Measurements from ENCODE around the gene COQ10B. TPM values are rescaled to one million over a fixed set of nuclear protein-coding genes. Genes with fewer than 3 reads are reported as not detected.
"Not testable (repeated sequence)": the region's sequence is repeated elsewhere in the genome, so short reads cannot be mapped to it uniquely, and the experiment has no call there.

COQ10B gene
- total RNA-seq, 1 donor from 2014 or later, result 13.2 TPM

DNA sequence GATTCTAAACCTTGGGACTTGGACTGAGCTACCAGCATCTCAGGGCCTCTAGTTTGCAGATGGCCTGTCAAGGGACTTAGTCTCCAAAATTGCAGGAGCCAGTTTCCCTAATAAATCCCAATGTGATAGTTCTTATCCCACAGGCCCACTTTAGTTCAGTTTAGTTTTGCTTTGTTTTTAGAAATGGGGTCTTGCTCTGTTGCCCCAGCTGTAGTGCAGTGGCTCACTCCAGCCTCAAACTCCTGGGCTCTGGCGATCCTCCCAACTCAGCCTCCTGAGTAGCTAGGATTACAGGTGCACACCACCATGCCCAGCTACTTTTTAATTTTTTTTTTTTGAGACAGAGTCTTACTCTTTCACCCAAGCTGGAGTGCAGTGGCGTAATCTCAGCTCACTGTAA lies 16.0 kb upstream of the COQ10B start:
- peaks cover 4% of the 10 kb centered on the region for H3K9me3 Mint-ChIP-seq (ENCODE audit: unreplicated experiment)
- TF ChIP-seq, protein P1, sequence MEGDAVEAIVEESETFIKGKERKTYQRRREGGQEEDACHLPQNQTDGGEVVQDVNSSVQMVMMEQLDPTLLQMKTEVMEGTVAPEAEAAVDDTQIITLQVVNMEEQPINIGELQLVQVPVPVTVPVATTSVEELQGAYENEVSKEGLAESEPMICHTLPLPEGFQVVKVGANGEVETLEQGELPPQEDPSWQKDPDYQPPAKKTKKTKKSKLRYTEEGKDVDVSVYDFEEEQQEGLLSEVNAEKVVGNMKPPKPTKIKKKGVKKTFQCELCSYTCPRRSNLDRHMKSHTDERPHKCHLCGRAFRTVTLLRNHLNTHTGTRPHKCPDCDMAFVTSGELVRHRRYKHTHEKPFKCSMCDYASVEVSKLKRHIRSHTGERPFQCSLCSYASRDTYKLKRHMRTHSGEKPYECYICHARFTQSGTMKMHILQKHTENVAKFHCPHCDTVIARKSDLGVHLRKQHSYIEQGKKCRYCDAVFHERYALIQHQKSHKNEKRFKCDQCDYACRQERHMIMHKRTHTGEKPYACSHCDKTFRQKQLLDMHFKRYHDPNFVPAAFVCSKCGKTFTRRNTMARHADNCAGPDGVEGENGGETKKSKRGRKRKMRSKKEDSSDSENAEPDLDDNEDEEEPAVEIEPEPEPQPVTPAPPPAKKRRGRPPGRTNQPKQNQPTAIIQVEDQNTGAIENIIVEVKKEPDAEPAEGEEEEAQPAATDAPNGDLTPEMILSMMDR (IDR thresholded peaks at IDR 0.05; ENCODE audit: partially characterized antibody, unreplicated experiment), result no peak
- H3K4me3 Mint-ChIP-seq (ENCODE audit: unreplicated experiment), result no peak overlapping the region
- H3K4me1 Mint-ChIP-seq (ENCODE audit: low read depth, unreplicated experiment), result peaks cover 3% of the 10 kb centered on the region
- H3K27me3 Mint-ChIP-seq (ENCODE audit: unreplicated experiment), result peaks cover 4% of the 10 kb centered on the region
- DNase-seq, result no peak
- no peak overlapping the region for H3K27ac Mint-ChIP-seq (ENCODE audit: unreplicated experiment)
- H3K36me3 Mint-ChIP-seq (ENCODE audit: unreplicated experiment), result no peaks in the 10 kb centered on the region

- TF ChIP-seq, protein P1 (IDR thresholded peaks at IDR 0.05; ENCODE audit: partially characterized antibody, unreplicated experiment), result no peak
- Mint-ChIP-seq H3K36me3 (ENCODE audit: unreplicated experiment) (no peaks in the 10 kb centered on the region), H3K4me1 (ENCODE audit: low read depth, unreplicated experiment) (no peaks in the 10 kb centered on the region), H3K4me3 (ENCODE audit: unreplicated experiment) (no peak overlapping the region), H3K27me3 (ENCODE audit: unreplicated experiment) (no peaks in the 10 kb centered on the region), H3K27ac (ENCODE audit: unreplicated experiment) (no peak overlapping the region), H3K9me3 (ENCODE audit: unreplicated experiment) (peaks cover 3% of the 10 kb centered on the region)
- DNase-seq, result no peak
Measured at GRCh38 chr2:197442857-197443256, 10.5 kb upstream of the COQ10B start.

DNA sequence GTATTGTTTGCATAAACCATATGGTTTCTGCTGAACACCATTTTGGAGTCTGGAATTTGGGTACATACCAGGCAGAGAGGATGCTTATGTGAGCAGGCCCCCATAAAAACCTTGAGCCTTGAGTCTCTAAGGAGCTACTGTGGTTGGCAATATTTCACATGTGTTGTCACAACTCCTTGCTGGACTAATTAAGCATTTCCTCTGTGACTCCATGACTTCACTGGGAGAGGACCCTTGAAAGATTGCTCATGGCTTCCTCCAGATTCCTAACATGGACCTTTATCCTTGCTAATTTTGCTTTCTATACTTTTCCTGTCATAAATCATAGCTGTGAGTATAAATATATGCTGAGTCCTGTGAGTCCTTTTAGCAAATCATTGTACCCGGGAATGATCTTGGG lies 7.6 kb upstream of the COQ10B start:
- TF ChIP-seq, protein P1 (IDR thresholded peaks at IDR 0.05; ENCODE audit: partially characterized antibody, unreplicated experiment), result no peak
- Mint-ChIP-seq H3K36me3 (ENCODE audit: unreplicated experiment) (no peaks in the 10 kb centered on the region), H3K9me3 (ENCODE audit: unreplicated experiment) (peaks cover 3% of the 10 kb centered on the region), H3K4me1 (ENCODE audit: low read depth, unreplicated experiment) (no peaks in the 10 kb centered on the region), H3K27me3 (ENCODE audit: unreplicated experiment) (no peaks in the 10 kb centered on the region), H3K27ac (ENCODE audit: unreplicated experiment) (no peak overlapping the region), H3K4me3 (ENCODE audit: unreplicated experiment) (no peak overlapping the region)
- DNase-seq, result no peak

GRCh38 chr2:197446844-197447243 lies 6.5 kb upstream of the COQ10B start:
- peaks cover 3% of the 10 kb centered on the region for H3K9me3 Mint-ChIP-seq (ENCODE audit: unreplicated experiment)
- DNase-seq, result no peak
- no peak overlapping the region for H3K4me3 Mint-ChIP-seq (ENCODE audit: unreplicated experiment)
- H3K4me1 Mint-ChIP-seq (ENCODE audit: low read depth, unreplicated experiment), result no peaks in the 10 kb centered on the region
- no peaks in the 10 kb centered on the region for H3K36me3 Mint-ChIP-seq (ENCODE audit: unreplicated experiment)
- TF ChIP-seq, protein P1 (IDR thresholded peaks at IDR 0.05; ENCODE audit: partially characterized antibody, unreplicated experiment), result no peak
- no peak overlapping the region for H3K27ac Mint-ChIP-seq (ENCODE audit: unreplicated experiment)
- H3K27me3 Mint-ChIP-seq (ENCODE audit: unreplicated experiment), result no peaks in the 10 kb centered on the region

DNA sequence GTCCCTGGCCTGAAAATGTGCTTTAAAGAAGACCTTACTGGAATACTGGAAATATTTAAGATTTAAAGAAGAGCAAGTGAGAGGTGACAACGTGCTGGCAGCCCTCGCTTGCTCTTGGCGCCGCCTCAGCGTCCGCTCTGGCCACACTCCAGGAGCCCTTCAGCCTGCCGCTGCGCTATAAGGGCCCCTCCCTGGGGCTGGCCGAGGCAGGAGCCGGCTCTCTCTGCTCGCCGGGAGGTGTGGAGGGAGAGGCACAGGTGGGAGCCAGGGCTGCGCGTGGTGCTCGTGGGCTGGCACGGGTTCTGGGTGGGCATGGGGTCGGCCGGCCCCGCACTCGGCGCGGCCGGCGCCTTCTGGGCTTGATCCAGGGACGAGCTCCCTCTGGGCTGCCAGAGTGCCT lies 2.9 kb upstream of the COQ10B start:
- H3K27me3 Mint-ChIP-seq (ENCODE audit: unreplicated experiment), result peaks cover 6% of the 10 kb centered on the region
- TF ChIP-seq, protein P1 (IDR thresholded peaks at IDR 0.05; ENCODE audit: partially characterized antibody, unreplicated experiment), result no peak
- H3K27ac Mint-ChIP-seq (ENCODE audit: unreplicated experiment), result no peak overlapping the region
- DNase-seq, result no peak
- H3K9me3 Mint-ChIP-seq (ENCODE audit: unreplicated experiment), result peaks cover 5% of the 10 kb centered on the region
- H3K36me3 Mint-ChIP-seq (ENCODE audit: unreplicated experiment), result no peaks in the 10 kb centered on the region
- H3K4me1 Mint-ChIP-seq (ENCODE audit: low read depth, unreplicated experiment), result peaks cover 10% of the 10 kb centered on the region
- H3K4me3 Mint-ChIP-seq (ENCODE audit: unreplicated experiment), result no peak overlapping the region

DNA sequence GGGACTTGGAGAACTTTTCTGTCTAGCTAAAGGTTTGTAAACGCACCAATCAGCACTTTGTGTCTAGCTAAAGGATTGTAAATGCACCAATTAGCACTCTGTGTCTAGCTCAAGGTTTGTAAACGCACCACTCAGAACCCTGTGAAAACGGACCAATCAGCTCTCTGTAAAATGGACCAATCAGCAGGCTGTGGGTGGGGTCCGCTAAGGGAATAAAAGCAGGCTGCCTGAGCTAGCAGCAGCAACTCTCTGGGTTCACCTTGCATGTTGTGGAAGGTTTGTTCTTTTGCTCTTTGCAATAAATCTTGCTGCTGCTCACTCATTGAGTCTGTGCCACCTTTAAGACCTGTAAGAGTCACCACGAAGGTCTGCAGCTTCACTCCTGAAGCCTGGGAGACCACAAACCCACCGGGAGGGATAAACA lies 2.4 kb upstream of the COQ10B start:
- not testable (repeated sequence) for H3K4me1 Mint-ChIP-seq (ENCODE audit: low read depth, unreplicated experiment); H3K4me3 Mint-ChIP-seq (ENCODE audit: unreplicated experiment); H3K9me3 Mint-ChIP-seq (ENCODE audit: unreplicated experiment); DNase-seq; H3K36me3 Mint-ChIP-seq (ENCODE audit: unreplicated experiment); H3K27me3 Mint-ChIP-seq (ENCODE audit: unreplicated experiment); H3K27ac Mint-ChIP-seq (ENCODE audit: unreplicated experiment)
